MCF 10A (cell line): ENCODE results near the gene RTF2. TPM values are rescaled to one million over a fixed set of nuclear protein-coding genes. Genes with fewer than 3 reads are reported as not detected.

Experiments
- BruUV-seq: library from RNA; stranded (reverse); fragments of 400-500 nt; replicated peaks from 2 replicates; lab custom pipeline; 2021; lab: Mats Ljungman, UMichigan
- CTCF ChIA-PET: fragments of 300-600 bp; sonication (Branson Sonifier 250); formaldehyde crosslinking; extraction: SDS; loops from one replicate; lab custom pipeline; 2021; ENCODE audit warnings: antibody characterized with exemption, inconsistent platforms; lab: Yijun Ruan, JAX
- POLR2A ChIA-PET: fragments of 300-600, 350-650 bp; sonication (Branson Sonifier 250); formaldehyde crosslinking; extraction: SDS; loops from one replicate; lab custom pipeline; 2020; ENCODE audit warnings: antibody characterized with exemption, inconsistent platforms; lab: Yijun Ruan, JAX
- DNase-seq: peaks from one replicate; pipeline ENCODE4 v3.0.0-alpha.2; 2018; ENCODE audit not compliant: unreplicated experiment
- H3K27ac Mint-ChIP-seq: one replicate; pipeline ENCODE4 v1.8.0; 2022; ENCODE audit warnings: mild to moderate bottlenecking, low read depth, mixed read lengths; ENCODE audit not compliant: unreplicated experiment
- H3K27me3 Mint-ChIP-seq: one replicate; pipeline ENCODE4 v1.8.0; 2022; ENCODE audit warnings: mixed read lengths; ENCODE audit not compliant: insufficient read depth, unreplicated experiment
- H3K36me3 Mint-ChIP-seq: one replicate; pipeline ENCODE4 v1.8.0; 2022; ENCODE audit warnings: mild to moderate bottlenecking, moderate library complexity, mixed read lengths; ENCODE audit not compliant: insufficient read depth, unreplicated experiment
- H3K4me1 Mint-ChIP-seq: one replicate; pipeline ENCODE4 v1.8.0; 2022; ENCODE audit warnings: mixed read lengths; ENCODE audit not compliant: insufficient read depth, unreplicated experiment
- H3K4me3 Mint-ChIP-seq: one replicate; pipeline ENCODE4 v1.8.0; 2022; ENCODE audit warnings: mild to moderate bottlenecking, moderate library complexity, mixed read lengths; ENCODE audit not compliant: unreplicated experiment
- H3K9me3 Mint-ChIP-seq: one replicate; pipeline ENCODE4 v1.8.0; 2022; ENCODE audit warnings: mixed read lengths; ENCODE audit not compliant: unreplicated experiment
- intact Hi-C: fragments of 100-400 bp; cut with micrococcal nuclease; formaldehyde crosslinking; loops from 2 replicates; pipeline ENCODE4 v1.14.1; 2022
- total RNA-seq: library from RNA; stranded (reverse); gene quantifications from 2 replicates; pipeline ENCODE4 v1.2.3, GENCODE V29; 2022
- TF ChIP-seq, protein P1 (sequence below): fragments of 200-600 bp; IDR thresholded peaks from one replicate; pipeline ENCODE4 v1.8.0; 2022; ENCODE audit warnings: antibody characterized with exemption, mild to moderate bottlenecking; ENCODE audit not compliant: unreplicated experiment

RTF2 gene
- total RNA-seq, 1 experiment from 2014 or later = 66.4 TPM

DNA sequence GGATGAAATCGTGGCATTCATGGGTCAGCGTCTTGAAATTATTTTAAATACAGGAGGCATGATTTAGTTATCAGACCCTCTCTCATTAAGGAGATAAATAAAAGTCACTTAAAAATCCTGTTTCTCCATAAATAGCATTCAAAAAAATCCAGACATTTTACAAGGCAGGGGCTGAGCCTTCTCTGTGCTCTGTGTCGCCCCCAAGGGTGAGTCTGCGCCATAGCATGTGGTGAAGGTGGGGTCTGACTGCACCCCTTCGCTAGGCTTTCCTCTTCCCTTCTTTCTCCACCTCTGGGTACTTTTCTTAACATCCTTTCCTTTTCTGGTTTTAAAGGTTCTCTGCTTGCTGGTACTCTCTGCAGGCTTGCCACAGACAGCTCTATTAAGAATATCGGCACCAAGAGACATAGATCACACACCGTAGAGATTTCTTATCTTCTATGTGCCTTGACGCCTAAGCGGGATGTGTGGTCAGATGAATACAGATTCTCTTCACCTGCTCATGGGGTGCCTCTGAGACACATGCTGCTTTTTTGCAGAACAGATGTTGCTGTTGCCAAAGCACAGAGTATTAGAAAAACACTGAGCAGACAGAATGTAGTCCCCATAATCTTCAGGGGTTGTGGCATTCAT lies 36.1 kb downstream of the RTF2 start:
- H3K4me1 Mint-ChIP-seq = no peaks in the 10 kb centered on the region
- H3K27me3 Mint-ChIP-seq = no peaks in the 10 kb centered on the region
- CTCF ChIA-PET = interaction anchor here (0.7 to 2.7 kb wide), 4 partner anchors 11 to 450 kb away, joined by 3 to 13 read pairs (median 3); no protein-coding TSS in a partner anchor
- intact Hi-C loops = no loop called here
- TF ChIP-seq, protein P1, sequence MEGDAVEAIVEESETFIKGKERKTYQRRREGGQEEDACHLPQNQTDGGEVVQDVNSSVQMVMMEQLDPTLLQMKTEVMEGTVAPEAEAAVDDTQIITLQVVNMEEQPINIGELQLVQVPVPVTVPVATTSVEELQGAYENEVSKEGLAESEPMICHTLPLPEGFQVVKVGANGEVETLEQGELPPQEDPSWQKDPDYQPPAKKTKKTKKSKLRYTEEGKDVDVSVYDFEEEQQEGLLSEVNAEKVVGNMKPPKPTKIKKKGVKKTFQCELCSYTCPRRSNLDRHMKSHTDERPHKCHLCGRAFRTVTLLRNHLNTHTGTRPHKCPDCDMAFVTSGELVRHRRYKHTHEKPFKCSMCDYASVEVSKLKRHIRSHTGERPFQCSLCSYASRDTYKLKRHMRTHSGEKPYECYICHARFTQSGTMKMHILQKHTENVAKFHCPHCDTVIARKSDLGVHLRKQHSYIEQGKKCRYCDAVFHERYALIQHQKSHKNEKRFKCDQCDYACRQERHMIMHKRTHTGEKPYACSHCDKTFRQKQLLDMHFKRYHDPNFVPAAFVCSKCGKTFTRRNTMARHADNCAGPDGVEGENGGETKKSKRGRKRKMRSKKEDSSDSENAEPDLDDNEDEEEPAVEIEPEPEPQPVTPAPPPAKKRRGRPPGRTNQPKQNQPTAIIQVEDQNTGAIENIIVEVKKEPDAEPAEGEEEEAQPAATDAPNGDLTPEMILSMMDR = peak; percentile 29
- H3K9me3 Mint-ChIP-seq = no peaks in the 10 kb centered on the region
- H3K36me3 Mint-ChIP-seq = peaks cover 31% of the 10 kb centered on the region
- no peak overlapping the region for H3K27ac Mint-ChIP-seq
- no TSS peak for BruUV-seq
- no peak overlapping the region for H3K4me3 Mint-ChIP-seq
- POLR2A ChIA-PET = no interaction called here
- DNase-seq = peak; percentile 1

DNA sequence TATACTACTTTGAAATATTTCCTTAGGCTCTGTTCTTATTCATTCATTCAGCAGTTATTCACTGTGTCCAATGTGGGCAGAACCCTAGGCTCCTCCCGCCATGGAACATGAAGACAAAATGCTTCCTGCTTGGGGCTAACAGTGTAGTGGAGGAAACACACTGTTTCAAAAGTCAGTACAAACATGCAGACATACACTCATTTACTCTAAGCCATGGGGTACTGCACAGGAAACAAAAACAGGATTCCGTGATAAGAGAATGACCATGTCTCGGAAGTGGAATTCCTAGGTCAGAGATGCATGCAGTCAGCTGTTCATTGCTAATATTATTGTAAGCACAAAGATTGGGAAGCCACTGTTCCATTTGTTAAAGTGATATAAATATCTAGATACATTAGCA lies 37.7 kb downstream of the RTF2 start:
- TF ChIP-seq, protein P1 = no peak
- Mint-ChIP-seq H3K4me1 (no peaks in the 10 kb centered on the region), H3K9me3 (no peaks in the 10 kb centered on the region), H3K4me3 (no peak overlapping the region), H3K27me3 (no peaks in the 10 kb centered on the region), H3K27ac (no peak overlapping the region), H3K36me3 (peaks cover 26% of the 10 kb centered on the region)
- no TSS peak for BruUV-seq
- no peak for DNase-seq
- intact Hi-C loops = no loop called here
- CTCF ChIA-PET = interaction anchor here (0.8 to 2.7 kb wide), 3 partner anchors 10 to 107 kb away, joined by 3 to 13 read pairs (median 4); no protein-coding TSS in a partner anchor
- POLR2A ChIA-PET = no interaction called here

DNA sequence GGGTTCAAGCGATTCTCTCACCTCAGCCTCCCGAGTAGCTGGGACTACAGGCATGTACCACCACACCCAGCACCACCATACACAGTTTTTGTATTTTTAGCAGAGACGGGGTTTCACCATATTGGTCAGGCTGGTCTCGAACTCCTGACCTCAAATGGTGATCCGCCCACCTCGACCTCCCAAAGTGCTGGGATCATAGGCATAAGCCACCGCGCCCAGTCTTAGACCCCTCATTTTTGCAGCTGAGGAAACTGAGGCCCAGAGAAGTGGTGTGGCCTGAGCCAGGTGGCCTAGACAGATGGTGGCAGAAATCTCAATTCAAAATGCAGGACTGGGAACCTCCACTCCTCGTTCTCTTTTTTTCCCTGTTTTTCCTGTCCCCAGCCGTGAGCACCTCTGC lies 43.5 kb downstream of the RTF2 start:
- peaks cover 38% of the 10 kb centered on the region for H3K36me3 Mint-ChIP-seq
- BruUV-seq = no TSS peak
- TF ChIP-seq, protein P1 = no peak
- intact Hi-C loops = no loop called here
- H3K4me3 Mint-ChIP-seq = no peak overlapping the region
- no peaks in the 10 kb centered on the region for H3K9me3 Mint-ChIP-seq
- H3K4me1 Mint-ChIP-seq = no peaks in the 10 kb centered on the region
- CTCF ChIA-PET = interaction anchor here (0.6 to 0.7 kb wide), 3 partner anchors 39 to 462 kb away, joined by 3 to 5 read pairs (median 4); no protein-coding TSS in a partner anchor
- POLR2A ChIA-PET = no interaction called here
- H3K27me3 Mint-ChIP-seq = no peaks in the 10 kb centered on the region
- no peak overlapping the region for H3K27ac Mint-ChIP-seq
- no peak for DNase-seq

DNA sequence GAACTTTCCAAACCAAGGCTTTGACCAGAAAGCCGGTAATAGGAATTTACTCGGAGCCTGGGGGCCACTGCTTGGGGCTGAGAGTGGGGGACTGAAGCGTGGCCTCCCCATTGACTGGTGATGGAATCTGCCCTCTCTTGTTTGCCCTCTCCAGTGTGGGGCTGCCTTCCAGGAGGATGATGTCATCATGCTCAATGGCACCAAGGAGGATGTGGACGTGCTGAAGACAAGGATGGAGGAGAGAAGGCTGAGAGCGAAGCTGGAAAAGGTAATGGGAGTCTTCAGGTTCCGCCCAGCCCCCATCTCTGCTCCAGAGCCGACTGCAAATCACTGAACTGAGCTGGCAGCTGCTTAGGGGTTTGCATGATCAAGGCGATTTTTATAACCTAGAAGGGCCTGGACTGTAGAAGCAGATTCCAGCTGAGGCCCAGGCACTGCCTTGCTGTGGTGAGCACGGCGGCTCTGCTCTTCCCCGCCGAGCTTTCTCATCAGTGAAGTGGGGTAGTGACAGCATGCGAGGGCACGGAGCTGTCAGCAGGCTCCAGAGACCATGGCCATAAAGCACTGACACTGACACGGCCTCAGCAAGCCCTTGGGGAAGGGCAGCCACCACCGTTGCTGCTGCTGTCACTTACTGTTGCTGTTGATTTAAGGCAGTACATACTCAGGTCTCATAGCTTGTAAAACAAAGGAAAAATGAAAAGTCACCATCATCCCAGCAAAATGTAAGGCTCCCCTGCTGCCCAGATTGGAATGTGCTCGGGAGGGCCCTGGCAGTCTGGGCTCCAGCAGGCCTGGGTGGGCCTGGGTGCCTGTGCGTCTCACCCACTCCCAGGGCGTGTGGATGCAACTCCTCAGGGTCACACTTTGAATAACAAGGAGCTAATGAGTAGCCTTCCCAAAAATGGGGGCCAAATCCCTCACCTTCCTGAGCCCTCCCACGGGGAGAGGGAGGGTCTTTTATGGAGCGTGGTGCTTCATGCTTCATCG lies 45.0 kb downstream of the RTF2 start:
- intact Hi-C loops = no loop called here
- Mint-ChIP-seq H3K36me3 (peaks cover 49% of the 10 kb centered on the region), H3K4me3 (no peak overlapping the region), H3K27ac (no peak overlapping the region), H3K9me3 (no peaks in the 10 kb centered on the region), H3K4me1 (no peaks in the 10 kb centered on the region), H3K27me3 (no peaks in the 10 kb centered on the region)
- no peak for DNase-seq
- BruUV-seq = no TSS peak
- ChIA-PET CTCF (interaction anchor here (0.7 to 0.9 kb wide), 2 partner anchors 67 to 455 kb away, joined by 3 to 5 read pairs; no protein-coding TSS in a partner anchor), POLR2A (no interaction called here)
- TF ChIP-seq, protein P1 = no peak
